NCI-H2227 treated with DMSO at 0.1 percent for 48 hours (cell line): Measurements from ENCODE around the gene MPZL3.
"Not testable (repeated sequence)": the region's sequence is repeated elsewhere in the genome, so short reads cannot be mapped to it uniquely, and the experiment has no call there.

Experiments
- DNase-seq: peaks from one replicate; lab custom pipeline; 2025; lab: John Stamatoyannopoulos, UW

MPZL3 gene

GRCh38 chr11:118212781-118213191, 39.4 kb downstream of the MPZL3 start:
- DNase-seq, result no peak

GRCh38 chr11:118212131-118212725, 39.9 kb downstream of the MPZL3 start:
- DNase-seq, result no peak

GRCh38 chr11:118211006-118211405, 41.2 kb downstream of the MPZL3 start:
- no peak for DNase-seq

GRCh38 chr11:118210323-118210722, 41.8 kb downstream of the MPZL3 start:
- no peak for DNase-seq

- DNase-seq, result no peak
These were observed 43.1 kb downstream of the MPZL3 start for GRCh38 chr11:118209033-118209432.

GRCh38 chr11:118207079-118207478, 45.1 kb downstream of the MPZL3 start:
- DNase-seq, result no peak

GRCh38 chr11:118206391-118207031, 45.7 kb downstream of the MPZL3 start:
- no peak for DNase-seq

- DNase-seq, result no peak
These were observed 46.4 kb downstream of the MPZL3 start for GRCh38 chr11:118205606-118206378.

GRCh38 chr11:118202599-118203422, 49.4 kb downstream of the MPZL3 start:
- DNase-seq, result no peak

- DNase-seq, result no peak
These were observed 50.2 kb downstream of the MPZL3 start for GRCh38 chr11:118201966-118202365.

GRCh38 chr11:118200901-118201680, 51.1 kb downstream of the MPZL3 start:
- DNase-seq, result no peak

- DNase-seq, result no peak
These were observed 51.7 kb downstream of the MPZL3 start for GRCh38 chr11:118200497-118200896.

- DNase-seq, result no peak
These were observed 53.0 kb downstream of the MPZL3 start for GRCh38 chr11:118199135-118199534.

- DNase-seq, result peak; percentile 42
These were observed 53.8 kb downstream of the MPZL3 start for GRCh38 chr11:118198370-118198769.

GRCh38 chr11:118194835-118195627, 57.1 kb downstream of the MPZL3 start:
- peak; percentile 55 for DNase-seq

GRCh38 chr11:118193910-118194566, 58.1 kb downstream of the MPZL3 start:
- no peak for DNase-seq

GRCh38 chr11:118192817-118193216, 59.3 kb downstream of the MPZL3 start:
- DNase-seq, result not testable (repeated sequence)

GRCh38 chr11:118190942-118191506, 61.1 kb downstream of the MPZL3 start:
- DNase-seq, result not testable (repeated sequence)

GRCh38 chr11:118186346-118187107, 65.6 kb downstream of the MPZL3 start:
- no peak for DNase-seq
